Caco-2 (cell line): ENCODE data around the gene MARCKS. TPM values are rescaled to one million over a fixed set of nuclear protein-coding genes. Genes with fewer than 3 reads are reported as not detected.

ENCODE experiments used
- BruUV-seq: library from RNA; stranded (reverse); fragments of 400-500 nt; replicated peaks from 2 replicates; lab custom pipeline; 2021; lab: Mats Ljungman, UMichigan
- CTCF ChIA-PET: fragments of 300-600 bp; sonication (Branson Sonifier 250); formaldehyde crosslinking; loops from one replicate; lab custom pipeline; 2022; ENCODE audit warnings: antibody characterized with exemption; lab: Charles Lee
- POLR2A ChIA-PET: fragments of 300-600 bp; sonication (Branson Sonifier 250); formaldehyde crosslinking; loops from one replicate; lab custom pipeline; 2022; ENCODE audit warnings: antibody characterized with exemption; lab: Charles Lee
- DNase-seq, 2 experiments: peaks; one replicate each; pipeline versions ENCODE4 v3.0.0 to v3.0.0-alpha.2; 2020 to 2022
- H3K27me3 ChIP-seq: replicated peaks from 2 replicates; pipeline ENCODE4 v1.6.0; 2011; ENCODE audit warnings: low read length; ENCODE audit not compliant: control insufficient read depth, insufficient read depth
- H3K36me3 ChIP-seq: 2 replicates; pipeline ENCODE4 v1.5.1; 2011; ENCODE audit warnings: low read length; ENCODE audit not compliant: control insufficient read depth, insufficient read depth
- H3K4me1 ChIP-seq: fragments of 250-450 bp; sonication (Bioruptor Pico); 2 replicates; pipeline ENCODE4 v1.5.1; 2020; ENCODE audit warnings: mild to moderate bottlenecking
- H3K4me3 ChIP-seq: 2 replicates; pipeline ENCODE4 v1.5.1; 2011; ENCODE audit warnings: low read depth, mild to moderate bottlenecking, control low read depth, low read length
- H3K9me3 ChIP-seq: fragments of 250-450 bp; sonication (Bioruptor Pico); 2 replicates; pipeline ENCODE4 v1.5.1; 2020; ENCODE audit warnings: mild to moderate bottlenecking, moderate library complexity
- H3K27ac Mint-ChIP-seq: one replicate; pipeline ENCODE4 v1.8.0; 2022; ENCODE audit warnings: mixed read lengths; ENCODE audit not compliant: unreplicated experiment
- H3K27me3 Mint-ChIP-seq: one replicate; pipeline ENCODE4 v1.8.0; 2022; ENCODE audit warnings: mixed read lengths; ENCODE audit not compliant: insufficient read depth, unreplicated experiment
- H3K36me3 Mint-ChIP-seq: one replicate; pipeline ENCODE4 v1.8.0; 2022; ENCODE audit warnings: mild to moderate bottlenecking, mixed read lengths; ENCODE audit not compliant: insufficient read depth, unreplicated experiment
- H3K4me1 Mint-ChIP-seq: one replicate; pipeline ENCODE4 v1.8.0; 2022; ENCODE audit warnings: low read depth, mixed read lengths; ENCODE audit not compliant: unreplicated experiment
- H3K4me3 Mint-ChIP-seq: one replicate; pipeline ENCODE4 v1.8.0; 2022; ENCODE audit warnings: mild to moderate bottlenecking, moderate library complexity, mixed read lengths; ENCODE audit not compliant: unreplicated experiment
- H3K9me3 Mint-ChIP-seq: one replicate; pipeline ENCODE4 v1.8.0; 2022; ENCODE audit warnings: mixed read lengths; ENCODE audit not compliant: unreplicated experiment
- CTCF ChIP-seq, 2 experiments: fragments of 200-600 bp in 1 of 2; IDR thresholded peaks; 1 replicate in 1 of 2; 2 replicates in 1 of 2; pipeline versions ENCODE4 v1.5.1 to v1.8.0; 2011 to 2022; ENCODE audit warnings: antibody characterized with exemption in 1 of 2, control low read depth in 1 of 2, inconsistent platforms in 1 of 2, low read depth in 1 of 2, low read length in 1 of 2, mild to moderate bottlenecking in 1 of 2, moderate library complexity in 1 of 2; ENCODE audit not compliant: insufficient read depth in 1 of 2, severe bottlenecking in 1 of 2, unreplicated experiment in 1 of 2
- intact Hi-C: fragments of 100-400 bp; cut with micrococcal nuclease; formaldehyde crosslinking; loops from one replicate; pipeline ENCODE4 v1.10.0; 2022; ENCODE audit not compliant: unreplicated experiment
- total RNA-seq: library from RNA; stranded (reverse); gene quantifications from 2 replicates; pipeline ENCODE4 v1.2.3, GENCODE V29; 2022

MARCKS gene
- total RNA-seq, 1 experiment from 2014 or later: 153 TPM

GRCh38 chr6:113828984-113829695 lies 28.0 kb upstream of the MARCKS start:
- Histone ChIP-seq H3K4me1 (peaks cover 11% of the 10 kb centered on the region; the same call in 1 of the 2 replicates), H3K4me3 (no peak overlapping the region), H3K27me3 (no peaks in the 10 kb centered on the region), H3K36me3 (no peaks in the 10 kb centered on the region), H3K9me3 (peaks cover 4% of the 10 kb centered on the region; the same call in 1 of the 2 replicates)
- POLR2A ChIA-PET: no interaction called here
- H3K27ac Mint-ChIP-seq: no peak overlapping the region
- no peaks in the 10 kb centered on the region for H3K27me3 Mint-ChIP-seq
- H3K4me1 Mint-ChIP-seq: no peaks in the 10 kb centered on the region
- intact Hi-C loops: no loop called here
- no peak for TF ChIP-seq CTCF (IDR thresholded peaks at IDR 0.05; ENCODE audit: insufficient read depth in 1 of 2, low read depth in 1 of 2, low read length in 1 of 2, severe bottlenecking in 1 of 2, unreplicated experiment in 1 of 2)
- CTCF ChIA-PET: no interaction called here
- H3K4me3 Mint-ChIP-seq: no peak overlapping the region
- no TSS peak for BruUV-seq
- H3K36me3 Mint-ChIP-seq: no peaks in the 10 kb centered on the region
- no peaks in the 10 kb centered on the region for H3K9me3 Mint-ChIP-seq
- no peak for DNase-seq

- Mint-ChIP-seq H3K4me1 (no peaks in the 10 kb centered on the region), H3K4me3 (no peak overlapping the region), H3K36me3 (no peaks in the 10 kb centered on the region), H3K27me3 (no peaks in the 10 kb centered on the region), H3K27ac (no peak overlapping the region), H3K9me3 (no peaks in the 10 kb centered on the region)
- POLR2A ChIA-PET: no interaction called here
- DNase-seq: no peak
- H3K36me3 ChIP-seq: no peaks in the 10 kb centered on the region
- no peaks in the 10 kb centered on the region for H3K27me3 ChIP-seq
- peaks cover 11% of the 10 kb centered on the region; the same call in 1 of the 2 replicates for H3K4me1 ChIP-seq
- peaks cover 4% of the 10 kb centered on the region; the same call in 1 of the 2 replicates for H3K9me3 ChIP-seq
- BruUV-seq: no TSS peak
- TF ChIP-seq CTCF (IDR thresholded peaks at IDR 0.05; ENCODE audit: insufficient read depth in 1 of 2, low read depth in 1 of 2, low read length in 1 of 2, severe bottlenecking in 1 of 2, unreplicated experiment in 1 of 2): no peak
- intact Hi-C loops: no loop called here
- CTCF ChIA-PET: no interaction called here
- no peak overlapping the region for H3K4me3 ChIP-seq
Observed at GRCh38 chr6:113829696-113830045, 27.5 kb upstream of the MARCKS start.

DNA sequence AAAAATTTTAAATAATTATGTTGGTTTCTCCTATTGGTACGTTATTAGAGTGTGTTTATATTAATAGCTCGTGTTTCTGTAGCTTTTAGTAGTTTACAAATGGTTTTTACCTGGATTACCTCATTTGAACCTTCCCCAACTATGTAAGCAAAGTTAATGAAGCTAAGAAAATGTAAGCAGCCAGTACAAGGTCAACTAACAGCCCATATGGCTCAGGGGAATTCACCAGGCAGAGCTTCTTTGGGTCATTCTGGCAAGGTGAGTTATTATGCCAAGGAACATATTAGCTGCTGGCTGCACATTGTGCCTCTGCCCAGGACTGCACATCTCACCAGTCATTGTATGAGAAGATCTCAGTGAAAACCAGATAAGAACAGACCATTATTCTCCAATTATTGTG lies 27.0 kb upstream of the MARCKS start:
- H3K27me3 Mint-ChIP-seq: no peaks in the 10 kb centered on the region
- peaks cover 11% of the 10 kb centered on the region; the same call in 1 of the 2 replicates for H3K4me1 ChIP-seq
- POLR2A ChIA-PET: no interaction called here
- no peaks in the 10 kb centered on the region for H3K27me3 ChIP-seq
- no peaks in the 10 kb centered on the region for H3K4me1 Mint-ChIP-seq
- H3K36me3 Mint-ChIP-seq: no peaks in the 10 kb centered on the region
- TF ChIP-seq CTCF (IDR thresholded peaks at IDR 0.05; ENCODE audit: insufficient read depth in 1 of 2, low read depth in 1 of 2, low read length in 1 of 2, severe bottlenecking in 1 of 2, unreplicated experiment in 1 of 2): no peak
- BruUV-seq: no TSS peak
- no peaks in the 10 kb centered on the region for H3K36me3 ChIP-seq
- H3K9me3 ChIP-seq: peaks cover 4% of the 10 kb centered on the region; the same call in 1 of the 2 replicates
- no peak overlapping the region for H3K4me3 Mint-ChIP-seq
- CTCF ChIA-PET: no interaction called here
- no peaks in the 10 kb centered on the region for H3K9me3 Mint-ChIP-seq
- no peak overlapping the region for H3K4me3 ChIP-seq
- DNase-seq: no peak
- H3K27ac Mint-ChIP-seq: no peak overlapping the region
- intact Hi-C loops: no loop called here
